ENCODE data around the gene ITGAE.

The ITGAE gene

GRCh38 chr17:3799181-3799945 is 1.6 kb downstream of the ITGAE start:
- Histone ChIP-seq H3K9me3 (replicated peaks; ENCODE audit: insufficient read depth, low read length) (no peaks in the 10 kb centered on the region), H4K20me1 (ENCODE audit: insufficient read depth, low read length) (no peaks in the 10 kb centered on the region), H3K27ac (ENCODE audit: low read length) (no peak overlapping the region), H3F3A (ENCODE audit: insufficient read depth, low read length) (no peaks in the 10 kb centered on the region), H3K4me3 (ENCODE audit: low read length) (no peak overlapping the region), H3K79me2 (ENCODE audit: low read length) (no peaks in the 10 kb centered on the region), H3K4me2 (ENCODE audit: low read depth, low read length) (no peak overlapping the region), H3K9ac (ENCODE audit: low read length) (no peak overlapping the region), H3K4me1 (ENCODE audit: low read length) (no peaks in the 10 kb centered on the region), H3K9me2 (replicated peaks; ENCODE audit: insufficient read depth, low read length) (no peaks in the 10 kb centered on the region), H3K27me3 (replicated peaks; ENCODE audit: insufficient read depth, low read length) (no peaks in the 10 kb centered on the region), H3K36me3 (replicated peaks; ENCODE audit: insufficient read depth, low read length) (no peaks in the 10 kb centered on the region), H2AFZ (ENCODE audit: low read length) (no peak overlapping the region)
- DNase-seq, result no peak
- TF ChIP-seq EZH2phosphoT487 (IDR thresholded peaks at IDR 0.05; ENCODE audit: low read length) (no peak), EZH2 (optimal IDR thresholded peaks at IDR 0.05; ENCODE audit: low read depth, low read length) (no peak)
- TF ChIP-seq, protein P1, sequence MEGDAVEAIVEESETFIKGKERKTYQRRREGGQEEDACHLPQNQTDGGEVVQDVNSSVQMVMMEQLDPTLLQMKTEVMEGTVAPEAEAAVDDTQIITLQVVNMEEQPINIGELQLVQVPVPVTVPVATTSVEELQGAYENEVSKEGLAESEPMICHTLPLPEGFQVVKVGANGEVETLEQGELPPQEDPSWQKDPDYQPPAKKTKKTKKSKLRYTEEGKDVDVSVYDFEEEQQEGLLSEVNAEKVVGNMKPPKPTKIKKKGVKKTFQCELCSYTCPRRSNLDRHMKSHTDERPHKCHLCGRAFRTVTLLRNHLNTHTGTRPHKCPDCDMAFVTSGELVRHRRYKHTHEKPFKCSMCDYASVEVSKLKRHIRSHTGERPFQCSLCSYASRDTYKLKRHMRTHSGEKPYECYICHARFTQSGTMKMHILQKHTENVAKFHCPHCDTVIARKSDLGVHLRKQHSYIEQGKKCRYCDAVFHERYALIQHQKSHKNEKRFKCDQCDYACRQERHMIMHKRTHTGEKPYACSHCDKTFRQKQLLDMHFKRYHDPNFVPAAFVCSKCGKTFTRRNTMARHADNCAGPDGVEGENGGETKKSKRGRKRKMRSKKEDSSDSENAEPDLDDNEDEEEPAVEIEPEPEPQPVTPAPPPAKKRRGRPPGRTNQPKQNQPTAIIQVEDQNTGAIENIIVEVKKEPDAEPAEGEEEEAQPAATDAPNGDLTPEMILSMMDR (IDR thresholded peaks at IDR 0.05; ENCODE audit: low read length), result no peak

DNA sequence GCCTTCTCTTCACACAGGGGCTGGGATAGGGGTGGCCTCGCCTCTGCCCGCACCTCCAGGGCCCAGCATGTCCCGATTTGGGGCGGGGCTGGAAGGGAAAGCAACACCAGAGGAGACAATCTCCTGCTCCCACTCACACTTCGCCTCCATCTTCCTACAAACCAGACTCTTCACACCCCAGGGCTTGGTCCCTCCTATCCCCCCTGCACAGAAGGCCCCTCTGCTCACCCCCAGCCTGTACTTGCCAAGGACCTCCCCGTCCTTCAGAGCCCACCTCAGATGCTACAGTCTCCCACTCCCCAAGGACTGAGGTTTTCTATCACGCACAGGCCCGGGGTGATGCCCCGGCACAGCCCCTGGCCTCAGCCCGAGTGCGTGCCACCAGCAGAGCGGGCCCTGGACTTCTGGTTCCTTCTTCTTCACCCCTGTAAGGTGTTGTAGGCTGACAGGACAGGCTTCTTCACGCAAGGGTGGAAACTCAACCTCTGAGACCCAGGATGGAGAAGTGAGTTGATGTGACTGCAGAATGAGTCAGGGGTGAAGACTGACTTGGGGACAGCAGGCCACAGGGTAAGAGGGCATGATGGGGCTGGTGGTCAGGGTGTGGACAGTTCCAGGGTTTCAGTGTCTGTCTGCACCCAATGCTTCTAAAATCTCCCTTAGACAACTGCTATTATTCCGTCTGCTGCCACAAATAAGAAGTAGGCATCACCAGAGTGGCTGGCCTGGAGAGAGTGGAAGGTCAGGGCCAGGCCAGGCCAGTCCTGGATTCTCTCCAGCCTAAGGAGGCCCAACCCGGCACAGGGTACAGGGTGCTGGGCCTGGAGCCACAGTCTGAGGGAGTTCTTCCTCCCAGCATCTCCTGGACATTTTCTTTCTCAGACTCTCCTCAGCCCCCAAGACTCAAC is 2.5 kb downstream of the ITGAE start:
- Histone ChIP-seq H3K36me3 (replicated peaks; ENCODE audit: insufficient read depth, low read length) (no peaks in the 10 kb centered on the region), H3K27me3 (replicated peaks; ENCODE audit: insufficient read depth, low read length) (no peaks in the 10 kb centered on the region), H3K27ac (ENCODE audit: low read length) (no peak overlapping the region), H3K4me1 (ENCODE audit: low read length) (no peaks in the 10 kb centered on the region), H4K20me1 (ENCODE audit: insufficient read depth, low read length) (no peaks in the 10 kb centered on the region), H3K9me2 (replicated peaks; ENCODE audit: insufficient read depth, low read length) (no peaks in the 10 kb centered on the region), H3F3A (ENCODE audit: insufficient read depth, low read length) (no peaks in the 10 kb centered on the region), H3K79me2 (ENCODE audit: low read length) (no peaks in the 10 kb centered on the region), H3K9ac (ENCODE audit: low read length) (no peak overlapping the region), H3K4me3 (ENCODE audit: low read length) (no peak overlapping the region), H3K9me3 (replicated peaks; ENCODE audit: insufficient read depth, low read length) (no peaks in the 10 kb centered on the region), H2AFZ (ENCODE audit: low read length) (no peak overlapping the region), H3K4me2 (ENCODE audit: low read depth, low read length) (no peak overlapping the region)
- no peak for TF ChIP-seq EZH2phosphoT487 (IDR thresholded peaks at IDR 0.05; ENCODE audit: low read length)
- no peak for TF ChIP-seq EZH2 (optimal IDR thresholded peaks at IDR 0.05; ENCODE audit: low read depth, low read length)
- TF ChIP-seq, protein P1 (IDR thresholded peaks at IDR 0.05; ENCODE audit: low read length), result no peak
- DNase-seq, result no peak

- Histone ChIP-seq H3K27me3 (replicated peaks; ENCODE audit: insufficient read depth, low read length) (no peaks in the 10 kb centered on the region), H3K36me3 (replicated peaks; ENCODE audit: insufficient read depth, low read length) (no peaks in the 10 kb centered on the region), H3K9me2 (replicated peaks; ENCODE audit: insufficient read depth, low read length) (no peaks in the 10 kb centered on the region), H3K4me3 (ENCODE audit: low read length) (no peak overlapping the region), H3K4me2 (ENCODE audit: low read depth, low read length) (no peak overlapping the region), H3K9ac (ENCODE audit: low read length) (no peak overlapping the region), H3K4me1 (ENCODE audit: low read length) (no peaks in the 10 kb centered on the region), H3K79me2 (ENCODE audit: low read length) (no peaks in the 10 kb centered on the region), H3K27ac (ENCODE audit: low read length) (no peak overlapping the region), H4K20me1 (ENCODE audit: insufficient read depth, low read length) (no peaks in the 10 kb centered on the region), H3K9me3 (replicated peaks; ENCODE audit: insufficient read depth, low read length) (no peaks in the 10 kb centered on the region), H3F3A (ENCODE audit: insufficient read depth, low read length) (no peaks in the 10 kb centered on the region), H2AFZ (ENCODE audit: low read length) (no peak overlapping the region)
- TF ChIP-seq EZH2phosphoT487 (IDR thresholded peaks at IDR 0.05; ENCODE audit: low read length) (no peak), EZH2 (optimal IDR thresholded peaks at IDR 0.05; ENCODE audit: low read depth, low read length) (no peak)
- TF ChIP-seq, protein P1 (IDR thresholded peaks at IDR 0.05; ENCODE audit: low read length), result no peak
- no peak for DNase-seq
These were observed 4.2 kb downstream of the ITGAE start for GRCh38 chr17:3796822-3797170.
